ENCODE data around the gene ANXA9. TPM values are rescaled to one million over a fixed set of nuclear protein-coding genes. Genes with fewer than 3 reads are reported as not detected.
A peak's percentile ranks its signal among the peaks of the same experiment; 100 is the strongest.

ANXA9 gene
- total RNA-seq, 4 donors from 2014 or later, result 55.1 to 103 (median 82.4) TPM

DNA sequence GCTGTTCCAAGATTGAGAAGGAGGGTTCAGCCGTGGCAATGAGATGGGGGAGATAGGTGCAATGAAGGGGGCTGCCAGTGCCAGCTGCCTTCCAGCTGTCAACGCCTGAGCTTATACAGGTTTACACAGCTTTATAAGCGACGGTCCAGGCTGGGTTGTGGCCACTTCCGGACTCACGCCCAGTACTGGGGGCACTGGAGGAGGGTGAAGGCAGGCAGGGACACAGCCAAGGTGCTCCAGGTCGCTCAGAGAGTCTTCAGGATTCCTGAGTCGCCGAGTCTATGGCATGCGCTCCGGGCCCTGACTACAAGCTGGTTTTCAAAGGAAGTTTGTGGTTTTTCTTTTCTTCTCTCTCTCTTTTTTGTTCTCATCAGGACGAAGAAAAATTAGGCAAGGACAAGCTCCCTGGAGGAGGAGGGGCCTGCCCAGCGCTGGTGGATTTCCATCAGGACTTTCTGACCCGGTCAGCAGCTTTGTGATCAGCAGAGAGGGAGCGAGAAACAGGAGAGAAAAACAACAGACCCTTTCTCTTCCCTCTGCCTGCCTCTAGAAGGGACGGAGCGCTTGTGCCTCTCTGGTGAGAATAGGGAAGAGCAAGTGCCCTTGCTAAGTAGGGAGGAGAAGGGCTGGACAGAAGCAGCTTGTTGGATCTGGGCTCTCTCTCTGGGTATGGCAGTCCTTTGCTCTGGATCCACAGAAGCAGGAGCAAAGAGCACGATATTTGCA lies 24.4 kb downstream of the ANXA9 start, which contains the start of gene MINDY1:
Gene MINDY1, minus strand, starts transcription at position 576 of the 726 bp plus-strand sequence. CDS start 4,285 bp downstream, outside the sequence.
- intact Hi-C loops (cut with DNase I; ENCODE audit: low total_unique reads), result no loop called here
- TF ChIP-seq, protein P1, sequence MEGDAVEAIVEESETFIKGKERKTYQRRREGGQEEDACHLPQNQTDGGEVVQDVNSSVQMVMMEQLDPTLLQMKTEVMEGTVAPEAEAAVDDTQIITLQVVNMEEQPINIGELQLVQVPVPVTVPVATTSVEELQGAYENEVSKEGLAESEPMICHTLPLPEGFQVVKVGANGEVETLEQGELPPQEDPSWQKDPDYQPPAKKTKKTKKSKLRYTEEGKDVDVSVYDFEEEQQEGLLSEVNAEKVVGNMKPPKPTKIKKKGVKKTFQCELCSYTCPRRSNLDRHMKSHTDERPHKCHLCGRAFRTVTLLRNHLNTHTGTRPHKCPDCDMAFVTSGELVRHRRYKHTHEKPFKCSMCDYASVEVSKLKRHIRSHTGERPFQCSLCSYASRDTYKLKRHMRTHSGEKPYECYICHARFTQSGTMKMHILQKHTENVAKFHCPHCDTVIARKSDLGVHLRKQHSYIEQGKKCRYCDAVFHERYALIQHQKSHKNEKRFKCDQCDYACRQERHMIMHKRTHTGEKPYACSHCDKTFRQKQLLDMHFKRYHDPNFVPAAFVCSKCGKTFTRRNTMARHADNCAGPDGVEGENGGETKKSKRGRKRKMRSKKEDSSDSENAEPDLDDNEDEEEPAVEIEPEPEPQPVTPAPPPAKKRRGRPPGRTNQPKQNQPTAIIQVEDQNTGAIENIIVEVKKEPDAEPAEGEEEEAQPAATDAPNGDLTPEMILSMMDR (IDR thresholded peaks at IDR 0.05), result no peak
- no peak for TF ChIP-seq POLR2A (IDR thresholded peaks at IDR 0.05)

GRCh38 chr1:151007853-151008243 lies 25.8 kb downstream of the ANXA9 start:
- no peak for DNase-seq (ENCODE audit: low spot score in 2 of 2)
- intact Hi-C loops (cut with DNase I; ENCODE audit: low total_unique reads), result no loop called here
- no peak overlapping the region for H3K4me3 ChIP-seq (ENCODE audit: low read depth, poor library complexity, severe bottlenecking)
- TF ChIP-seq POLR2A (IDR thresholded peaks at IDR 0.05), result no peak
- TF ChIP-seq, protein P1 (IDR thresholded peaks at IDR 0.05), result no peak
- 9 to 10% methylated on average over 4 of the region's 4 CpGs for WGBS, 2 donors

More for the DNA sequence above, 24.4 kb downstream of the ANXA9 start, which contains the start of gene MINDY1:
- H3K4me3 ChIP-seq (ENCODE audit: low read depth, poor library complexity, severe bottlenecking), result peak within 1 kb of the TSS; percentile 53
- DNase-seq (ENCODE audit: low spot score in 2 of 2), result peak; percentile 78 to 92
- WGBS, 2 donors, result 0 to 1% methylated on average over 18 of the region's 18 CpGs

DNA sequence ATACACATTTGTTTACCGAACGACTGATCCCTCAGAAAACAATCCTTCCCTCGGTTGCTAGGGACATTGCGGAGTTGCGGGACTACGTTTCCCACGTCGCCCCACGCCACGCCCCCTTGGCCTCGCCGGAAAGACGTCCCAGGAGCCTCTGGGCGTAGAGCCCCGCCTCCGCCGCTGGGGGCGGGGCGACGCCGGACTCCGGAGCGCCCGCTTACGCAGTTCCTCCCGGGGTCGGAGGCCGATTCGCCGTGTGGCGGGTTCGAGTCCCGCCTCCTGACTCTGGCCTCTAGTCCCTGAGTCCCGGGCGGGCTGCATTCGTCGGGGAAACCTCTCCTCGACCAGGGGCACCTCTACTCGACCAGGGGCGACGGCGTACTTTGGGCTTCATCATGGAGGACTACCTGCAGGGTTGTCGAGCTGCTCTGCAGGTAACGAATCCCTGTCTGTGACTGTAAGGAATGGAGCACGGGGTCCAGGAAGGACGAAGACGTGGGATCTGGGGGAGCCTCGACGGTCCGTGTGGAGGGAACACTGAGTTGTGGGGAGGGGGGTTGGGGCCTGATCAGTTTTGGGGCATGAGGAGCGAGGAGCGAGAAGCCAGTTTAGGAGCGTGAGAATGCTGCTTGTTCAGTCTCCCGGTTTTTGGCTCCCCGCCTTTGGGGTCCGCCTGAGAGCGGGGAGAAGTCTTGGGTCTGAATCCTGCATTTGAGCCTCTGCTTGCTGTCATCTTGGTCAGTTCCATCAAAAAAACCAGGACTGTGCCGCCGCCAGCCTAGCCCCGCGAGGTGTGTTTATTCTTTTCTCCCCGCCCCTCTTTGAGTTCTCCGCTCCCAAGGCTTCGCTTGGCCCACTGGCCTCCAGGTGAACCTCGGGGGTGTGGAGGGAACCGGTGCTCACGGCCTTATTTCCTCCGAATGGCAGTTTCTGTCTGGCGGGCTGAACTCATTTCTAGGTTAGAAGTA lies 26.4 kb downstream of the ANXA9 start, which contains the start of gene PRUNE1:
Gene PRUNE1, plus strand, starts transcription at position 206 of the 962 bp plus-strand sequence. Its CDS starts 184 bp downstream, at position 390.
- TF ChIP-seq, protein P1 (IDR thresholded peaks at IDR 0.05), result no peak
- no peak for TF ChIP-seq POLR2A (IDR thresholded peaks at IDR 0.05)
- 1% methylated on average over 32 to 69 of the region's 69 CpGs for WGBS, 2 donors
- H3K4me3 ChIP-seq (ENCODE audit: low read depth, poor library complexity, severe bottlenecking), result peak within 1 kb of the TSS; percentile 83
- intact Hi-C loops (cut with DNase I; ENCODE audit: low total_unique reads), result no loop called here
- DNase-seq (ENCODE audit: low spot score in 2 of 2), result peak; percentile 95 to 99

DNA sequence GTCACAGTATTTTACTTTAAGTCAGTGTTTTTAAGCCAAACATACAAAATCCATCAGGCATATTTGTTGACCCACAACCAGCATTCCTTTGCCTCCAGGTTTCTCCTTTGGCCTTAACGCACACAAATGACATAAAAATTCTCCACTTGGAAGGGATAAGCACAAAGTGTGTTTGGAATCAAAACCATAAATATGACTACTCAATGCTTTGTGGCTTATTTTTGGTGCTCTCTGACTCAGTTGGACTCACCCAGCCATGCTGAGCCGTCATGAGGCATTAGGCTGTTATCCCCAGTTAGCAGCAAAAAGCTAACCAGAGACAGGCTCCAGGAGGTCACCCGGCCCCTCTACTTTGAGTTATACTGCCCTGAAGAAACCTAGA lies 27.1 kb downstream of the ANXA9 start:
- TF ChIP-seq POLR2A (IDR thresholded peaks at IDR 0.05), result no peak
- TF ChIP-seq, protein P1 (IDR thresholded peaks at IDR 0.05), result no peak
- no peak for DNase-seq (ENCODE audit: low spot score in 2 of 2)
- H3K4me3 ChIP-seq (ENCODE audit: low read depth, poor library complexity, severe bottlenecking), result peak overlapping the region; percentile 83
- WGBS, 2 donors, result 50 to 51% methylated on average over 3 of the region's 3 CpGs
- intact Hi-C loops (cut with DNase I; ENCODE audit: low total_unique reads), result no loop called here

- 97 to 99% methylated on average over 8 of the region's 8 CpGs for WGBS, 2 donors
- no peak for DNase-seq (ENCODE audit: low spot score in 2 of 2)
- no peak overlapping the region for H3K4me3 ChIP-seq (ENCODE audit: low read depth, poor library complexity, severe bottlenecking)
- TF ChIP-seq POLR2A (IDR thresholded peaks at IDR 0.05), result no peak
- TF ChIP-seq, protein P1 (IDR thresholded peaks at IDR 0.05), result no peak
- intact Hi-C loops (cut with DNase I; ENCODE audit: low total_unique reads), result no loop called here
These were observed 27.7 kb downstream of the ANXA9 start for GRCh38 chr1:151009674-151010345.
